OCI-LY7 (cell line): Measurements from ENCODE around the gene HDAC7. TPM values are rescaled to one million over a fixed set of nuclear protein-coding genes. Genes with fewer than 3 reads are reported as not detected.

Experiments used
- BruUV-seq: library from RNA; stranded (reverse); fragments of 400-500 nt; replicated peaks from 2 replicates; lab custom pipeline; 2021; lab: Mats Ljungman, UMichigan
- CTCF ChIA-PET: fragments of 300-600 bp; sonication (Branson Sonifier 250); formaldehyde crosslinking; loops from one replicate; lab custom pipeline; 2022; ENCODE audit warnings: antibody characterized with exemption; ENCODE audit not compliant: unreplicated experiment; lab: Charles Lee
- POLR2A ChIA-PET: fragments of 300-600 bp; sonication (Branson Sonifier 250); formaldehyde crosslinking; loops from one replicate; lab custom pipeline; 2022; ENCODE audit warnings: antibody characterized with exemption; lab: Charles Lee
- DNase-seq: peaks from one replicate; pipeline ENCODE4 v3.0.0-alpha.2; 2015; ENCODE audit warnings: low spot score
- H2AFZ ChIP-seq: fragments of 200-600 bp; sonication (generic), shearing (Covaris generic); 2 replicates; pipeline ENCODE4 v1.6.1; 2014; ENCODE audit warnings: mild to moderate bottlenecking, antibody characterized with exemption, low read length, moderate library complexity
- H3K27ac ChIP-seq: fragments of 200-600 bp; sonication (generic); 2 replicates; pipeline ENCODE4 v1.5.1; 2014; ENCODE audit warnings: mixed run types, low read depth, mild to moderate bottlenecking, moderate library complexity, low read length, inconsistent platforms; ENCODE audit not compliant: poor library complexity, severe bottlenecking
- H3K36me3 ChIP-seq: fragments of 200-600 bp; sonication (generic); 2 replicates; pipeline ENCODE4 v1.6.1; 2014; ENCODE audit warnings: mild to moderate bottlenecking, antibody characterized with exemption, low read length, moderate library complexity, mixed read lengths; ENCODE audit not compliant: insufficient read depth
- H3K4me1 ChIP-seq: fragments of 200-600 bp; sonication (generic); 2 replicates; pipeline ENCODE4 v1.5.1; 2014; ENCODE audit warnings: mild to moderate bottlenecking, low read length; ENCODE audit not compliant: insufficient read depth, poor library complexity, severe bottlenecking
- H3K4me2 ChIP-seq: fragments of 200-600 bp; sonication (generic); 2 replicates; pipeline ENCODE4 v1.6.1; 2014; ENCODE audit warnings: mild to moderate bottlenecking, low read length
- H3K4me3 ChIP-seq: fragments of 200-600 bp; sonication (generic); 2 replicates; pipeline ENCODE4 v1.5.1; 2014; ENCODE audit warnings: mild to moderate bottlenecking, low read depth, low read length; ENCODE audit not compliant: poor library complexity, severe bottlenecking
- H3K79me2 ChIP-seq: fragments of 200-600 bp; sonication (generic); 2 replicates; pipeline ENCODE4 v1.6.1; 2016; ENCODE audit warnings: low read depth, mild to moderate bottlenecking, low read length, moderate library complexity, mixed read lengths; ENCODE audit not compliant: insufficient read depth
- H3K9me2 ChIP-seq: fragments of 200-600 bp; sonication (generic); 2 replicates; pipeline ENCODE4 v1.6.1; 2016; ENCODE audit warnings: mild to moderate bottlenecking, low read length, mixed read lengths; ENCODE audit not compliant: insufficient read depth
- H3K9me3 ChIP-seq: fragments of 200-600 bp; sonication (generic); 2 replicates; pipeline ENCODE4 v1.6.1; 2014; ENCODE audit warnings: mild to moderate bottlenecking, mixed run types, low read length, mixed read lengths
- H4K20me1 ChIP-seq: fragments of 200-600 bp; sonication (generic); 2 replicates; pipeline ENCODE4 v1.6.1; 2014; ENCODE audit warnings: mild to moderate bottlenecking, antibody characterized with exemption, low read length, moderate library complexity, mixed read lengths; ENCODE audit not compliant: insufficient read depth
- EZH2phosphoT487 ChIP-seq: fragments of 200-600 bp; sonication (generic); IDR thresholded peaks from 2 replicates; pipeline ENCODE4 v1.6.1; 2018; ENCODE audit warnings: low read depth, borderline replicate concordance, mild to moderate bottlenecking, mixed run types, antibody characterized with exemption, low read length, moderate library complexity, mixed read lengths
- intact Hi-C: fragments of 100-400 bp; cut with micrococcal nuclease; formaldehyde crosslinking; loops from one replicate; pipeline ENCODE4 v1.10.0; 2022; ENCODE audit not compliant: unreplicated experiment
- total RNA-seq, 2 experiments: library from RNA; depleted of rRNA in 1 of 2; stranded (reverse); fragments of >200 nt in 1 of 2; shearing (Covaris generic) in 1 of 2; gene quantifications; 2 replicates each; pipeline ENCODE4 v1.2.3, GENCODE V29; 2014 to 2022
- TF ChIP-seq, protein P1 (sequence below): fragments of 200-600 bp; sonication (generic); conservative IDR thresholded peaks from 2 replicates; pipeline ENCODE4 v1.5.1; 2014; ENCODE audit warnings: mild to moderate bottlenecking, antibody characterized with exemption, low read length, moderate library complexity, mixed read lengths

The HDAC7 gene
- total RNA-seq, 2 experiments from 2014 or later, result 45.9 to 131 TPM

DNA sequence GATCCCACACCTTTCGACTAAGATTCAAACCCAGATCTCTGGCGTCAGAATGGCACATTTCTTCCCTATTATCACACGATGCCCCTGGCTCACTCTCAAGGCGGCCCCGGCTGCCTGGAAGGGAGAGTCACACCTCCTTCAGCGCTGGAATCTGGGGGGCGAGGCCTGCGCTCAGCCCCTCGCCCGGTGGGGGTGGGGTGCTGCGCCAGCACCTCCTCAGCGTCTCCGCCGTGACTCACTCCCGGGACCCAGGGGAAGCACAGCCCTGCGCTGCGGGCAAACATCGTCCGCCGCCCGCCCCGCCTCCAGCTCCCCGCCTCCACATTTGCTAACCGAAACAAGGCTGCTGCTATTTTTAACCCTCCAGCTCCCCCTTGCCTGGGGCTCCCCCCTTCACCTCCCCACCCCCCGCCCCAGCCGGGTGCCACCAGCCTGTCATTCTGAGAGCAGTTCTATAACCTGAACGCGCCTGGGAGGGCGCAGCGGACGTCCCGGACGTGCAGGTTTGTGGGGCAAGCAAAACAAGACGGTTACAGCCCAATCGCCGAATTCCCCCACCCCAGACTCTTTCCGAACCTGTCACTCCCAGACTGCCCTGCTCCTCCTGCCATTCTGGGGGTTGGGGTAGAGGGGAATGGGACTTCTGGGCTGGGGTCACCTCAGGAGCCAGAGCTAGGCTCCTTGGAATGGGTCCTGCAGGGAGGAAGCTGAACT, 6.7 kb downstream of the HDAC7 start:
- H3K27ac ChIP-seq, result peak overlapping the region; percentile 96
- H3K4me3 ChIP-seq, result peak overlapping the region; percentile 66
- CTCF ChIA-PET, result interaction anchor here (0.6 to 8.0 kb wide), 5 partner anchors 15 to 141 kb away, joined by 3 to 133 read pairs (median 4); no protein-coding TSS in a partner anchor
- H3K9me2 ChIP-seq, result no peaks in the 10 kb centered on the region
- H3K4me2 ChIP-seq, result peak overlapping the region; percentile 98
- H3K4me1 ChIP-seq, result peaks cover 98% of the 10 kb centered on the region
- H3K36me3 ChIP-seq, result peaks cover 19% of the 10 kb centered on the region; the same call in 1 of the 2 replicates
- H2AFZ ChIP-seq, result no peak overlapping the region
- intact Hi-C loops, result loop anchor here (1.0 to 5.0 kb wide), 4 partner anchors 22 to 596 kb away; partner anchors contain the start of gene SENP1
- TF ChIP-seq, protein P1, sequence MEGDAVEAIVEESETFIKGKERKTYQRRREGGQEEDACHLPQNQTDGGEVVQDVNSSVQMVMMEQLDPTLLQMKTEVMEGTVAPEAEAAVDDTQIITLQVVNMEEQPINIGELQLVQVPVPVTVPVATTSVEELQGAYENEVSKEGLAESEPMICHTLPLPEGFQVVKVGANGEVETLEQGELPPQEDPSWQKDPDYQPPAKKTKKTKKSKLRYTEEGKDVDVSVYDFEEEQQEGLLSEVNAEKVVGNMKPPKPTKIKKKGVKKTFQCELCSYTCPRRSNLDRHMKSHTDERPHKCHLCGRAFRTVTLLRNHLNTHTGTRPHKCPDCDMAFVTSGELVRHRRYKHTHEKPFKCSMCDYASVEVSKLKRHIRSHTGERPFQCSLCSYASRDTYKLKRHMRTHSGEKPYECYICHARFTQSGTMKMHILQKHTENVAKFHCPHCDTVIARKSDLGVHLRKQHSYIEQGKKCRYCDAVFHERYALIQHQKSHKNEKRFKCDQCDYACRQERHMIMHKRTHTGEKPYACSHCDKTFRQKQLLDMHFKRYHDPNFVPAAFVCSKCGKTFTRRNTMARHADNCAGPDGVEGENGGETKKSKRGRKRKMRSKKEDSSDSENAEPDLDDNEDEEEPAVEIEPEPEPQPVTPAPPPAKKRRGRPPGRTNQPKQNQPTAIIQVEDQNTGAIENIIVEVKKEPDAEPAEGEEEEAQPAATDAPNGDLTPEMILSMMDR, result peak; percentile 36; the same call in 1 of the 2 replicates
- no peak for TF ChIP-seq EZH2phosphoT487
- H4K20me1 ChIP-seq, result peaks cover 10% of the 10 kb centered on the region; the same call in 1 of the 2 replicates
- POLR2A ChIA-PET, result interaction anchor here (0.5 to 10.4 kb wide), 5 partner anchors 10 to 591 kb away, joined by 3 to 342 read pairs (median 4); no protein-coding TSS in a partner anchor
- no peaks in the 10 kb centered on the region for H3K9me3 ChIP-seq
- peaks cover 92% of the 10 kb centered on the region for H3K79me2 ChIP-seq
- peak; percentile 96 for DNase-seq
- BruUV-seq, result no TSS peak

DNA sequence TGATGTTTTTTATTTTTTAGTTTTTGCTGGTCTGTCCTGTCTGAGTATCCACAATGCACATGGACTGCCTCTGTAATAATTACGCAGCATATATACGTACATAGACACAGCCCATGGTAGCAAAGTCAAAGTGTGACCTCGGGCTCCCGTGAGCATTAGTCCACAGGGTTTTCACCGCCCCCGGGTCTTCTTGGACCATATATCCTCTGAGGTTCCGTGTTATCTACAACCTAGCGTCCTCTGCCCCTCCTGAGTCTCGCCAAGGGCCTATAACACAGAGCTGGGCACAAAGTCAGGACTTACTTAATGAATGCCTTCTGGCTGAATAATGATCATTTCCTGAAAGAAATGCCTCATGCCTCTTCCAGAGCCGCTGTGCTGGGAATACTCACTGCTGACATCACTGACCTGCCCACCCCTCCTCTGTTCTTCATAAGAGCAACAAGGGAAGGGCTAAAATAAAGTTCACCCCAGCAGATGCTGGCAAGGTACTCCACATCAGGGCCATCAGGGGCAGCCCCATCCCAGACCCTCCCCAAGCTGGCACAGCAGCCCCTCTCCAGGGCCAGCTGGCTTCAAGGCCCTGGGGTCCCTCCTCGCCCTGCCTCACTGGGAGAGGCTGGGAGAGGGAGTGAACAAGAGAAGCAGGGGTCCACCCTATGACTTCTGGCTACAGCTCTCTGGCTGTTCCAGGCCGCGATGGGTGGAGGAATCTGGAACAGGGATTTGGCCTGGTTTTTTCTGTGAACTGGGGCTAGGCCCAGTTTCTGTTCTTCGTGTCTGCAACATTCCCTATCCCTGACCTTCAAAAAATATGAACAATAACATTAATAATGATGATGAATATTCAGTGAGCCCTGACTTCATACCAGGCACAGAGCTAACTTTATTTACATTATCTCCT, 7.9 kb downstream of the HDAC7 start:
- POLR2A ChIA-PET, result interaction anchor here (0.5 to 10.4 kb wide), 7 partner anchors 8 to 105 kb away, joined by 3 to 342 read pairs (median 4); partner anchors contain the start of gene HDAC7
- Histone ChIP-seq H3K79me2 (peaks cover 92% of the 10 kb centered on the region), H3K4me2 (peak overlapping the region; percentile 98), H3K9me3 (no peaks in the 10 kb centered on the region), H3K27ac (peak overlapping the region; percentile 96), H3K36me3 (peaks cover 19% of the 10 kb centered on the region; the same call in 1 of the 2 replicates), H4K20me1 (peaks cover 14% of the 10 kb centered on the region; the same call in 1 of the 2 replicates), H3K4me1 (peaks cover 98% of the 10 kb centered on the region), H2AFZ (no peak overlapping the region), H3K9me2 (no peaks in the 10 kb centered on the region), H3K4me3 (peak overlapping the region; percentile 66)
- intact Hi-C loops, result loop anchor here (2.0 to 5.0 kb wide), 3 partner anchors 71 to 595 kb away; partner anchors contain the start of gene SENP1
- no TSS peak for BruUV-seq
- TF ChIP-seq EZH2phosphoT487, result no peak
- TF ChIP-seq, protein P1, result no peak
- peak; percentile 23 for DNase-seq
- CTCF ChIA-PET, result interaction anchor here (1.0 to 8.0 kb wide), 4 partner anchors 14 to 32 kb away, joined by 3 to 133 read pairs (median 4); no protein-coding TSS in a partner anchor
